DMS79 treated with DMSO at 0.1 percent for 48 hours (cell line): ENCODE measurements around the gene SAMD3.
"Not testable (repeated sequence)": the region's sequence is repeated elsewhere in the genome, so short reads cannot be mapped to it uniquely, and the experiment has no call there.

ENCODE experiments used
- DNase-seq: peaks from one replicate; lab custom pipeline; 2025; lab: John Stamatoyannopoulos, UW

Gene SAMD3

GRCh38 chr6:130173377-130174004, 49.3 kb downstream of the SAMD3 start:
- not testable (repeated sequence) for DNase-seq

DNA sequence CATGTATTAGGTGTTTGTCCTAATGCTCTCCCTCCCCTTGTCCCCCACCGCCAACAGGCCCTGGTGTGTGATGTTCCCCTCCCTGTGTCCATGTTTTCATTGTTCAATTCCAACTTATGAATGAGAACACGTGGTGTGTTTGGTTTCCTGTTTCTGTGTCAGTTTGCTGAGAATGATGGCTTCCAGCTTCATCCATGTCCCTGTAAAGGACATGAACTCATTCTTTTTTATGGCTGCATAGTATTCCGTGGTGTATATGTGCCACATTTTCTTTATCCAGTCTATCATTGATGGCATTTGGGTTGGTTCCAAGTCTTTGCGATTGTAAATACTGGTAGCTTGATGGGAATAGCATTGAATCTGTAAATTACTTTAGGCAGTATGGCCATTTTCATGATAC, 52.6 kb downstream of the SAMD3 start:
- not testable (repeated sequence) for DNase-seq

DNA sequence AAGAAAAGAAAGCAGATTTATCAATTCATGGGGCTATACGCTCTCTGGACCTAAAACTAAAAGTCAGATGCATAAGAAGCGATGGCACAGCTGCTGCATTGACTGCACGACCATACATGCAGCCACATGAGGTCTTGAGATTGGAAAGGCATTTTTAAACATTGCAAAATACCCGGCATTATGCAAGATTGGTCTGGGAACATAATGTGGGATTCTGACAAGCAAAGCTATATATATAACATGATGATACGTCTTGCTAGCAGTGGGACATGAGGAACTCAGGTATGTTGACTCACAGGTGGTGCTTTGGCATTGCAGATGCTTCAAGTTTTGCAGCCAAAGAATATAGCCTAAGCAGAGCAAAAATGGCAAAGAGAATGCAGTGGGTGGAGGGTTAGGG, 55.1 kb downstream of the SAMD3 start:
- no peak for DNase-seq

DNA sequence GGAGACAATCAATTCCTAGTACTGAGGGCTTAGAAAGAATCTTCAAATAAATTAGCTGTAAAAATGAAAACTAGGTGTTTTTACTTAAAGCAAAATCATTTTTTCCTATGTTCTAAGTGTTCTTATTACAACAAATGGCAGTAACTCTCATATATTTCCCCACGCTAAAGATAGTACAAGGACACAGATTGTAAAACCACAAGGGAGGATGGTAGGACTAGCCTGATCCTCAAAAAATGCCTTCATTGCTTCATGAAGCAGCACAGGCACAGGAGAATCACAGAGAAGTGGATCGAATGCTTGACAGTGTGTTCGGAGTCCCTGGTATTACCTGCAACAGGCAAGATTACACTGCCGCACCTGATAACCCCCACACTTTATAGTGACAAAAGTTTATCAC, 58.5 kb downstream of the SAMD3 start:
- no peak for DNase-seq

- DNase-seq: no peak
Measured at GRCh38 chr6:130163266-130163665, 59.5 kb downstream of the SAMD3 start.

DNA sequence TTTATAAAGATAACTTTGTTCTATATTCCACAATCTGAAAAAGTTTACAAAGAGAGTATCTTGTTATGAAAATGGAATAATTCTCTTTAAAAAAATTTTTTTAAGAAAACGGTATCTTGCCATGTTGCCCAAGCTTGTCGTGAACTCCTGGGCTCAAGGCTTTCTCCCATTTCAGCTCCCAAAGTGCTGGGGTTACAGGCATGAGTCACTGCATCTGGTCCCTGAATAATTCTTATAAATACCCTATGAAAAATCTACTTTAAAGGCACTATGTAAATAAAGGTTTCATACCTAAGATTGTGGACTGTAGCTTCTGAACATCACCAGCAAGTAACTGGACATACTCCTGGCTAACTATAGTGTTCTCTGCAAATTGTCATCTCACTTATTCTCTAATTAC, 60.3 kb downstream of the SAMD3 start:
- no peak for DNase-seq

DNA sequence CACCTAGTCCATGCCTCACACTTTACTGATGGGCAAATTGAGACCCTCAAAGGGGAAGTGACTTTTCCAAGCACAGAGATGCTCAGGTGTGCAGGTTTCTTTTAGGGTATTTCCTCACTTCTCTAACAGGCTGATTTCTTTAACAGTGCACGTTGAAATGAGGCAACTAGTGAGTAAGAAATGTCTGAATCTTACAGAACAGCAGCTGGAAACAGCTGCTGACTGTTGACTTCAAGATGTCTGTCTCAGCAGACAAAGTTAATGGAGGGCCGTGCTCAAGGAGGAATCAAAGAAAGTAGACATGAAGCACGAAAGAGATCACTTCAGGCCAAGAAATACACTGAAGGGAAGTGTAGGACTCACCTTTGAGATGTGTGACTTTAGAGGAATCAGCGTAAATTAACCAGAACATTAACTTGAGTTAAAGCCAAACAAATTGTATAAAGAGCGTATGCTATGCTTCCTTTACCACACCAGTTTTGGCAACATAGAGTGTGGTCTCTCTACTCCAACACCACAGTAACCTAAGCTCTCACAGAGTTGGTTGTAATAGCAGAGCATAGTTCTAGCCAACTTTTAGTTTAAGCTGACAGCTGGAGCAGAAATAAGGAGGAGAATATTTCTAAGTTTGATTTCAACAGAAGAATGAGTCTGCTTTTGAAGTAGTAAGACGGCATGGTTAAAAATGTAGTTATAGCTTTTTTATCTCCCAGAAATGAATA, 60.9 kb downstream of the SAMD3 start:
- DNase-seq: no peak

GRCh38 chr6:130159956-130160355, 62.8 kb downstream of the SAMD3 start:
- no peak for DNase-seq

DNA sequence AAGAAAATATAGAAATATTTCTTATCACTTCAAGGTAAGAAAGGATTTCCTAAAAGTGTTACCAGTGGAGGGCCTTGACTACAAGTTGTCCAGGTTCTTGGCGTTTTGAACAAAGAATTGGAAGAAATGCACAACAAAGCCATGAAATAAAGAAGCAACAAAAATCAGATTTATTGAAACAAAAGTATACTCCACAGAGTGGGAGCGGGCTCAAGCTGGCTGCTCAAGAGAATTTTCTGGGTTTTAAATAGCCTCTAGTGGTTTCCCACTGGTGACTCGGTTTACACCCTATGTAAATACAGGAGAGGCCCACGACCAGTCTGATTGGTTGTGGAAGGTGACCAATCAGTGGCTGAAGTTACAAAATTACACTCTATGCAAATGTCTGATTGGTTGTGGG, 64.2 kb downstream of the SAMD3 start:
- no peak for DNase-seq

DNA sequence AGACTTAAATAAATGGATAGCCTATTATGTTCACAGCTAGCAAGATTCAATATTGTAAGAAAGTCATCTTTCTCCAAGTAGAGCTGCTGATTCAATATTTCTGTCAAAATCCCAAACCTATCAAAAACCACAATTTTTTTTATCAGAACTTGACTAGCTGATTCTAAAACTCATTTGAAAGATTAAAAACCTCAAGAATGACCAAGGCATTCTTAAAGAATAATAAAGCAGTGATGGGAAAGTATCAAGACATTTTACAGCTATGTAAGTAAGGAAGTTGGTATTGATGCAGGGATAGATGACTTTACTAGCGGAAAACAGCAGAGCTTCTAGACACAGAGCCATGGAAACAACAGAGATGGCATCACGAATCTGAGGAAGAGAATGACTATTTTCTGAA, 64.7 kb downstream of the SAMD3 start:
- DNase-seq: no peak

DNA sequence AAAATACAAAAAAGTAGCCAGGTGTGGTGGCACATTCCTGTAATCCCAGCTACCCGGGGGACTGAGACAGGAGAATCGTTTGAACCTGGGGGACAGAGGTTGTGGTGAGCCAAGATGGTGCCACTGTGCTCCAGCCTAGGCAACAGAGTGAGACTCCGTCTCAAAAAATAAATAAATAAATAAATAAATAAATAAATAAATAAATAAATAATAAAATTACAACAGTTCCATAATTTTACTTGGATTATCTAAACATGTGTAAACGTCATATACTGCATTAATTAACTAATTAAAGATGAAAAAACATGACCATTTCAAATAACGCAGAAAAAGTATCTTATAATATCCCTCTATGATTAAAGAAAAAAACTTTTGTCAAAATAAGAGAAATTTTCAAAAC, 65.8 kb downstream of the SAMD3 start:
- DNase-seq: no peak

GRCh38 chr6:130152908-130153510, 69.7 kb downstream of the SAMD3 start:
- no peak for DNase-seq

DNA sequence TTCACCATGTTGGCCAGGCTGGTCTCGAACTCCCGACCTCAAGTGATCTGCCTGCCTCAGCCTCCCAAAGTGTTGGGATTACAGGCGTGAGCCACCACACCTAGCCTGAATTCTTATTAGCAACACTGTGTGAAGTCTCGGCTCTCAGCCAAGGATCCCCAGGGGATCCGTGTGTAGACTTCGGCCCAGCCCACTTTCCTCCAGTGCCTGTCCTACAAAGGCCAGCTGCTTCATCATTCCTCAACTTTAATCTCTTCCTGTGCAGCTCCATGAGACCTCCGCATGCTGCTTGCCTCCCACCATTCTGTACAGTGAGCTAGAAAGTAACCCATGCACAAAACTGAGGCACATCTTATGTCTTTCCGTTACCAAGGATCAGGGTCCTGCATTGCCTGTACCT, 71.8 kb downstream of the SAMD3 start:
- no peak for DNase-seq

GRCh38 chr6:130149016-130149415, 73.7 kb downstream of the SAMD3 start:
- not testable (repeated sequence) for DNase-seq

- DNase-seq: no peak
Measured at GRCh38 chr6:130148181-130148580, 74.6 kb downstream of the SAMD3 start.

- no peak for DNase-seq
Measured at GRCh38 chr6:130147111-130147510, 75.6 kb downstream of the SAMD3 start.

GRCh38 chr6:130143709-130144108, 79.0 kb downstream of the SAMD3 start:
- DNase-seq: no peak

DNA sequence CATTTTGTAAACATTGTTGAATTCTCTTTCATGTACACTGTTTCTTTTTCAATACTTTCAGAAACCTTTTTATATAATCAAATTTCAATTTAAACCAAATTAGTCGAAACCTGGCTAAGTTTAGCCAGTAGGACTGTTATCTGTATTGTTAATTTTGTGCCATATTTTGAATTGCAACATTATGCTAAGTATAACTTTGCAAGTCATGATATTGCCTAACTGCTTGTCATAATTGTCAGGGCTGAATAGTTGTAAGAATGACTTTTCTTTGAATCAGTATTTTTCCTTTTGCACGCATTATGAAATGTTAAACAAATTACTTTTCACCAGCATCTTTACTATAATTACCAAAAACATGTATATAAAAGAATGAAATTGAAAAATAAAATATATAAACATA, 82.7 kb downstream of the SAMD3 start:
- DNase-seq: no peak

- DNase-seq: no peak
Measured at GRCh38 chr6:130138909-130139242, 83.9 kb downstream of the SAMD3 start.

DNA sequence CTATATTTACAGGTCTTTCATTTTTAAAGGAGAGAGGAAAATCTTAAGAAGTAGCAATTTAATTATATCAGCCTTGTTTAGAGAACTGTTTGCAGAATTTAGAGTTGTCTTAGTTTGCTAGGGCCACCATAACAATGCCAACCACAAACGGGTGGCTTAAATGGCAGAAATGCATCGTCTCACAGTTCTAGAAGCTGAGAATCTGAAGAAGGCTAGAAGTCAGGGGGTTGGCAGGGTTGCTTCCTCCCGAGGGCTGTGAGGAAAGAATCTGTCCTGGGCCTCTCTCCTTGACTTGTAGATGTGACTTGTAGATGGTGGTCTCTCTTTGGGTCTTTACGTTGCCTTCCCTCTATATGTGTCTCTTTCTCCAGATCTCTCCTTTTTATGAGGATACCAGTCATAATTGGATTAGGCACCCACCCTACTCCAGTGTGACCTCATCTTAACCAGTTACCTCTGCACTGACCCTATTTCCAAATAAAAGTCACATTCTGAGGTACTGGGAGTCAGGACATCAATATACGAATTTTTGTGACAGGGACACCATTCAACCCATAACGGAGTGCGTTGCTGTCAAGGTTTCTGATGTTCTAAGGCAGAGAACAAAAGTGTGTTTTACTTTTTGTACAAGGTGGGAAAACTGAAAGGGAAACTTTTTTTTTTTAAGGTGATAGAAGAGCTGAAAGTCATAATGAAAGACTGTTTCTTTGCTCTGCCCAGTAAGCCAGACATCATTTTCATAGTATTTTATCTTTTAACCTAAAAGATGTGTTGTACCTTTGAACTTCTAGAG, 84.4 kb downstream of the SAMD3 start:
- DNase-seq: no peak

DNA sequence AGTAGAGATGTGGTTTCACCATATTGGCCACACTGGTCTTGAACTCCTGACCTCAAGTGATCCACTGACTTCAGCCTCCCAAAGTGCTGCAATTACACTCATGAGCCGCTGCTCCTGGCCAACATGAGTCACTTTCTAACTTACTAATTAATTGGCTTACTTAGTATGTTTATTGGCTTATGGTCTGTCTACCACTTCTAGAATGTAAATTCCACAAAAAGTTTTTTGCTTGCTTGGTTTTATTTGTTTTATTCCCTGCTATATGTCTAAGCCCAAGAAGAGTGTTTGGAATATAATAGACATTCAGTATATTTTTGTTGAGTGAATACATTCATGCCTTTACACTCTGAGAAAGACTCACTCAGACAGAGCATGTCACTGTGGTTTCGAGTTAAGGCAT, 86.0 kb downstream of the SAMD3 start:
- no peak for DNase-seq

DNA sequence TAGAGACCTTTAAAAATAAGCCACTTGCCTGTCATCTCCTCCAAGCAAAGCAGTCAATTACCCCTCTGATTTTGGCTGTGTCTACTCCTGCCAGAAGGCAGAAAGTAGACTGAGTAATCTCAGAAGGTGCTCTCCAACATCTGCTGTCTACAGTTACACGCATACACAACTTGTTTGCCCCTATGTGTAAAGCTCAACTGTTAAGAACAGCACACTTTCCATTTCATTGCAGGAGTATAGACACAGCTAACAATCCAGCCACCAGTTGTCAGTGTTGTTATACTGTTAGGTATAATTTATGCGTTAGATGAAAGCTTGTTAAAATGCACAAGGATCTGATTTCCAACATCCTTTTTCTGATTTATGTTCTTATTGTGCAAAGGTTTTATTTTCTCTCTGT, 88.2 kb downstream of the SAMD3 start:
- DNase-seq: no peak

DNA sequence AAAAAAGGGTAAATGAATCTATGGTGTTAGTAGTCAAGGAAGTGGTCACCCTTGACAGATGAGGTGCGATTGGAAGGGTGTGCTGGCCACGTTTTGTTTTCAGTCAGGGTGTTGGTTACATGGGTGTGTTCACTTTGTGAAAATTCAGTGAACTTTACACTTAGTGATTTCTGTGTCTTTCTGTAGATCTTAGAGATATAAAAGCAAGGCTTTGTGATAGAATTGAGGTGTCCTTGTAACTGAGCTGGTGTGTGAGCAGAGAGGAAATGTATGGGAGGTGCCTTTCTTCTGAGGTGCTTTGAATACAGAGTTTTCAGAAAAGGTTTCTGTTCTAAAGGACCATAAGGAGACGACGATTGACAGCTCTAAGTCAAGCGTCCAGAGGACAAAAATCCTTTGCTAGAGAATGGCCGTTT, 90.5 kb downstream of the SAMD3 start:
- DNase-seq: no peak
